ENCODE measurements around the gene RASSF1. TPM values are rescaled to one million over a fixed set of nuclear protein-coding genes. Genes with fewer than 3 reads are reported as not detected.
"Not testable (repeated sequence)": the region's sequence is repeated elsewhere in the genome, so short reads cannot be mapped to it uniquely, and the experiment has no call there.

RASSF1 gene
- total RNA-seq, 1 donor from 2014 or later, result 11.0 TPM

GRCh38 chr3:50319181-50319893, 21.3 kb downstream of the RASSF1 start:
- DNase-seq (ENCODE audit: low spot score), result no peak
- intact Hi-C loops (cut with DNase I), result no loop called here

- DNase-seq (ENCODE audit: low spot score), result no peak
- intact Hi-C loops (cut with DNase I), result no loop called here
Observed at GRCh38 chr3:50318615-50319014, 22.0 kb downstream of the RASSF1 start.

GRCh38 chr3:50318163-50318562, 22.5 kb downstream of the RASSF1 start:
- intact Hi-C loops (cut with DNase I), result no loop called here
- no peak for DNase-seq (ENCODE audit: low spot score)

GRCh38 chr3:50317300-50317699, 23.3 kb downstream of the RASSF1 start:
- no peak for DNase-seq (ENCODE audit: low spot score)
- intact Hi-C loops (cut with DNase I), result no loop called here

- intact Hi-C loops (cut with DNase I), result no loop called here
- no peak for DNase-seq (ENCODE audit: low spot score)
Observed at GRCh38 chr3:50316657-50317242, 23.9 kb downstream of the RASSF1 start.

- intact Hi-C loops (cut with DNase I), result no loop called here
- DNase-seq (ENCODE audit: low spot score), result no peak
Observed at GRCh38 chr3:50314816-50315215, 25.8 kb downstream of the RASSF1 start.

GRCh38 chr3:50314342-50314741, 26.3 kb downstream of the RASSF1 start:
- intact Hi-C loops (cut with DNase I), result no loop called here
- DNase-seq (ENCODE audit: low spot score), result no peak

GRCh38 chr3:50312041-50312440, 28.6 kb downstream of the RASSF1 start:
- intact Hi-C loops (cut with DNase I); DNase-seq (ENCODE audit: low spot score): not testable (repeated sequence)

- intact Hi-C loops (cut with DNase I), result loop anchor here (5.0 kb wide), 1 partner anchor 33 kb away; no protein-coding TSS in a partner anchor
- no peak for DNase-seq (ENCODE audit: low spot score)
Observed at GRCh38 chr3:50304601-50305000, 36.0 kb downstream of the RASSF1 start.

- peak; percentile 90 for DNase-seq (ENCODE audit: low spot score)
- intact Hi-C loops (cut with DNase I), result loop anchor here (5.0 kb wide), 1 partner anchor 34 kb away; no protein-coding TSS in a partner anchor
Observed at GRCh38 chr3:50303013-50303815, 37.4 kb downstream of the RASSF1 start, which contains the start of gene HYAL1. Gene HYAL1, minus strand, starts transcription at chr3:50303574. Its CDS starts 618 bp downstream, at chr3:50302956.

GRCh38 chr3:50302095-50303012, 38.3 kb downstream of the RASSF1 start:
- intact Hi-C loops (cut with DNase I), result loop anchor here (5.0 kb wide), 1 partner anchor 35 kb away; no protein-coding TSS in a partner anchor
- no peak for DNase-seq (ENCODE audit: low spot score)

- no peak for DNase-seq (ENCODE audit: low spot score)
- intact Hi-C loops (cut with DNase I), result loop anchor here (1.0 to 5.0 kb wide), 2 partner anchors 23 to 37 kb away; no protein-coding TSS in a partner anchor
Observed at GRCh38 chr3:50300681-50301254, 39.9 kb downstream of the RASSF1 start.

- DNase-seq (ENCODE audit: low spot score), result no peak
- intact Hi-C loops (cut with DNase I), result loop anchor here (1.0 to 5.0 kb wide), 2 partner anchors 23 to 37 kb away; no protein-coding TSS in a partner anchor
Observed at GRCh38 chr3:50299929-50300680, 40.5 kb downstream of the RASSF1 start.

- DNase-seq (ENCODE audit: low spot score), result no peak
- intact Hi-C loops (cut with DNase I), result no loop called here
Observed at GRCh38 chr3:50299638-50299928, 41.1 kb downstream of the RASSF1 start.

GRCh38 chr3:50298836-50299637, 41.6 kb downstream of the RASSF1 start, which contains the start of the genes HYAL3 and NAA80:
Gene HYAL3, minus strand, starts transcription at chr3:50299405. Its CDS starts 3,803 bp downstream, at chr3:50295602.
Gene NAA80, minus strand, starts transcription at chr3:50299405. Its CDS starts 1,942 bp downstream, at chr3:50297463.
- peak; percentile 100 for DNase-seq (ENCODE audit: low spot score)
- intact Hi-C loops (cut with DNase I), result no loop called here

- intact Hi-C loops (cut with DNase I), result no loop called here
- DNase-seq (ENCODE audit: low spot score), result no peak
Observed at GRCh38 chr3:50297896-50298725, 42.5 kb downstream of the RASSF1 start.

Measured in cardiac septum (tissue), 1 donor.